K562 (cell line): ENCODE data around the gene C18orf63. TPM values are rescaled to one million over a fixed set of nuclear protein-coding genes. Genes with fewer than 3 reads are reported as not detected.

Experiments used
- ATAC-seq: fragments of 200-7000 bp; cut with Tn5 transposase; 3 replicates; pipeline ENCODE4 v1.9.1; 2020; ENCODE audit warnings: moderate library complexity
- BruUV-seq: library from RNA; stranded (reverse); fragments of 400-500 nt; replicated peaks from 2 replicates; lab custom pipeline; 2021; lab: Mats Ljungman, UMichigan
- CTCF ChIA-PET: fragments of 300-600 bp; formaldehyde crosslinking; extraction: SDS; loops from one replicate; lab custom pipeline; 2021; ENCODE audit warnings: low intra/inter-chr PET ratio; lab: Yijun Ruan, JAX
- POLR2A ChIA-PET: fragments of 300-600, 350-650 bp; sonication (Branson Sonifier 250); formaldehyde crosslinking; extraction: SDS; loops from one replicate; lab custom pipeline; 2021; ENCODE audit warnings: antibody characterized with exemption, inconsistent platforms; lab: Yijun Ruan, JAX
- DNase-seq, 4 experiments: peaks; one replicate each; pipeline versions ENCODE4 v3.0.0 to v3.0.0-alpha.2; 2011 to 2018; ENCODE audit warnings: low spot score in 3 of 4, mixed read lengths in 3 of 4; ENCODE audit errors: extremely low read depth in 1 of 4
- FAIRE-seq: peaks from 2 replicates; lab custom pipeline; 2011; peaks lifted over from hg19 to GRCh38; lab: Jason Lieb, UNC
- H2AFZ ChIP-seq: 2 replicates; pipeline ENCODE4 v1.6.0; 2011; ENCODE audit warnings: low read depth, low read length, control low read depth, inconsistent platforms
- H3K27ac ChIP-seq: fragments of 200-600 bp; 3 replicates; pipeline ENCODE4 v1.8.0; 2011; ENCODE audit warnings: low read depth, mild to moderate bottlenecking, control low read depth, inconsistent platforms, low read length, moderate library complexity, mixed read lengths; ENCODE audit errors: extremely low read depth
- H3K27me3 ChIP-seq, 2 experiments: fragments of 300-600 bp in 1 of 2; 2 replicates in 1 of 2; 3 replicates in 1 of 2; pipeline versions ENCODE4 v1.6.0 to v1.8.0; 2011; ENCODE audit warnings: inconsistent platforms in 2 of 2, low read length in 2 of 2, mild to moderate bottlenecking in 1 of 2, mixed read lengths in 1 of 2, moderate library complexity in 1 of 2; ENCODE audit not compliant: control insufficient read depth in 2 of 2, insufficient read depth in 2 of 2
- H3K36me3 ChIP-seq: fragments of 300-600 bp; 3 replicates; pipeline ENCODE4 v1.8.0; 2011; ENCODE audit warnings: mild to moderate bottlenecking, low read length, inconsistent platforms; ENCODE audit not compliant: control insufficient read depth, insufficient read depth
- H3K4me1 ChIP-seq, 2 experiments: fragments of 200-600 bp in 1 of 2; replicated peaks in 1 of 2; 2 replicates in 1 of 2; 3 replicates in 1 of 2; pipeline versions ENCODE4 v1.5.1 to v1.8.0; 2011; ENCODE audit warnings: inconsistent platforms in 2 of 2, low read length in 2 of 2, mild to moderate bottlenecking in 1 of 2, mixed read lengths in 1 of 2, moderate library complexity in 1 of 2; ENCODE audit not compliant: control insufficient read depth in 2 of 2, insufficient read depth in 2 of 2
- H3K4me2 ChIP-seq: 2 replicates; pipeline ENCODE4 v1.6.1; 2011; ENCODE audit warnings: low read length, control low read depth, inconsistent platforms, mixed read lengths; ENCODE audit not compliant: insufficient read depth
- H3K4me3 ChIP-seq: fragments of 200-600 bp; sonication (generic), shearing (Covaris generic); 2 replicates; pipeline ENCODE4 v1.5.1; 2016; ENCODE audit warnings: control low read depth, inconsistent platforms
- H3K79me2 ChIP-seq: fragments of 200-600 bp; 3 replicates; pipeline ENCODE4 v1.8.0; 2011; ENCODE audit warnings: low read length, inconsistent platforms; ENCODE audit not compliant: control insufficient read depth, insufficient read depth
- H3K9ac ChIP-seq, 2 experiments: 2 replicates each; pipeline versions ENCODE4 v1.6.0 to v1.6.1; 2011; ENCODE audit warnings: low read depth in 2 of 2, low read length in 2 of 2, control low read depth in 1 of 2, inconsistent platforms in 1 of 2, mild to moderate bottlenecking in 1 of 2, mixed read lengths in 1 of 2; ENCODE audit not compliant: insufficient read depth in 1 of 2
- H3K9me1 ChIP-seq: one replicate; pipeline ENCODE4 v1.6.0; 2011; ENCODE audit warnings: inconsistent platforms, mild to moderate bottlenecking, low read length, moderate library complexity; ENCODE audit not compliant: control insufficient read depth, insufficient read depth
- H3K9me3 ChIP-seq: replicated peaks from 2 replicates; pipeline ENCODE4 v1.5.1; 2011; ENCODE audit warnings: low read depth, low read length, inconsistent platforms; ENCODE audit not compliant: control insufficient read depth, insufficient read depth
- H4K20me1 ChIP-seq: replicated peaks from 2 replicates; pipeline ENCODE4 v1.6.1; 2011; ENCODE audit warnings: low read length, inconsistent platforms, mixed read lengths; ENCODE audit not compliant: control insufficient read depth, insufficient read depth
- ARHGAP35 ChIP-seq: fragments of 450-650 bp; IDR thresholded peaks from 2 replicates; pipeline ENCODE4 v1.6.1; 2018; ENCODE audit not compliant: partially characterized antibody
- CHD1 ChIP-seq: fragments of 200-600 bp; sonication (generic); IDR thresholded peaks from one replicate; pipeline ENCODE4 v1.6.1; 2012; ENCODE audit warnings: mild to moderate bottlenecking, moderate library complexity, low read length, inconsistent platforms
- E2F3 ChIP-seq: fragments of 250-450 bp; sonication (Bioruptor Pico); IDR thresholded peaks from 2 replicates; pipeline ENCODE4 v1.4.0; 2020; ENCODE audit warnings: mild to moderate bottlenecking
- GTF2E2 ChIP-seq: fragments of 200-800 bp; sonication (Bioruptor generic); IDR thresholded peaks from 2 replicates; pipeline ENCODE4 v1.6.1; 2016; ENCODE audit warnings: missing genetic modification characterization, missing compliant biosample characterization
- MTF1 ChIP-seq: fragments of 250-450 bp; sonication (Bioruptor Pico); IDR thresholded peaks from 2 replicates; pipeline ENCODE4 v1.9.0; 2021; ENCODE audit warnings: moderate library complexity, mild to moderate bottlenecking, inconsistent platforms, borderline replicate concordance
- PHF8 ChIP-seq: fragments of 200-600 bp; sonication (generic); IDR thresholded peaks from 2 replicates; pipeline ENCODE4 v1.6.1; 2012; ENCODE audit warnings: mixed run types, mild to moderate bottlenecking, inconsistent platforms, low read length, moderate library complexity, borderline replicate concordance
- RCOR1 ChIP-seq, 2 experiments: IDR thresholded peaks; 2 replicates each; pipeline ENCODE4 v1.6.1; 2012; ENCODE audit warnings: low read depth in 2 of 2, low read length in 2 of 2, borderline replicate concordance in 1 of 2, improper control_type of control experiment in 1 of 2
- TBP ChIP-seq: optimal IDR thresholded peaks from 2 replicates; pipeline ENCODE3; 2011; ENCODE audit warnings: low read depth, low read length, improper control_type of control experiment
- YY1 ChIP-seq, 3 experiments: IDR thresholded peaks; 2 replicates each; pipeline ENCODE4 v1.6.1; 2011; ENCODE audit warnings: low read length in 2 of 3, mild to moderate bottlenecking in 2 of 3, moderate library complexity in 2 of 3, borderline replicate concordance in 1 of 3, control low read depth in 1 of 3, low read depth in 1 of 3; ENCODE audit not compliant: insufficient read depth in 3 of 3, insufficient replicate concordance in 2 of 3, control insufficient read depth in 1 of 3, insufficient read length in 1 of 3; ENCODE audit errors: extremely low read depth in 1 of 3
- ZNF232 ChIP-seq: sonication (generic); formaldehyde crosslinking; IDR thresholded peaks from 2 replicates; pipeline ENCODE4 v1.8.0; 2022; ENCODE audit warnings: mild to moderate bottlenecking, missing genetic modification reagents
- ZNF76 ChIP-seq: fragments of 250-450 bp; sonication (Bioruptor Pico); IDR thresholded peaks from 2 replicates; pipeline ENCODE4 v1.4.0; 2020; ENCODE audit warnings: mild to moderate bottlenecking, moderate library complexity, borderline replicate concordance
- WGBS: fragments of 100-300 bp; shearing (Covaris generic); methylation state at CpG from one replicate; pipeline ENCODE4 v1.1.6; 2016; ENCODE audit warnings: low coverage, mixed read lengths; ENCODE audit not compliant: insufficient coverage; ENCODE audit errors: missing lambda C conversion rate; 5-methylcytosine and 5-hydroxymethylcytosine counted together
- in situ Hi-C: fragments of 300-500 bp; cut with MboI; formaldehyde crosslinking; loops from 4 replicates; pipeline ENCODE4 v1.15.0; 2018; ENCODE audit warnings: inconsistent platforms, mixed read lengths
- intact Hi-C: fragments of 100-400 bp; cut with micrococcal nuclease; formaldehyde crosslinking; loops from 2 replicates; pipeline ENCODE4 v1.14.2; 2022
- polyA plus RNA-seq, 8 experiments: library from polyadenylated mRNA; depleted of rRNA in 4 of 8; stranded (reverse) in 5 of 8; unstranded in 3 of 8; fragments of >200 nt; fragmentation: Nextera tagmentation in 2 of 8; fragmentation: Illumina TruSeq in 1 of 8; extraction: Ambion mirVana in 2 of 8; extraction: Trizol in 1 of 8; gene quantifications; 2 replicates each; pipeline versions ENCODE4 v1.2.1 to v1.2.3, GENCODE V29; 2011 to 2014; ENCODE audit warnings: inconsistent platforms in 1 of 8, missing spikeins in 1 of 8
- total RNA-seq, 7 experiments: library from RNA; depleted of rRNA in 6 of 7; stranded (reverse); fragments of >200 nt in 6 of 7; fragmentation: Illumina TruSeq in 2 of 7; extraction: Trizol in 2 of 7; gene quantifications; 2 replicates each; pipeline versions ENCODE4 v1.2.1 to v1.2.3, GENCODE V29; 2011 to 2021; ENCODE audit warnings: low replicate concordance in 1 of 7
- TF ChIP-seq, protein P1 (sequence below): fragments of 250-450 bp; sonication (Bioruptor Pico); IDR thresholded peaks from 2 replicates; pipeline ENCODE4 v1.5.0; 2020; ENCODE audit warnings: mild to moderate bottlenecking
- TF ChIP-seq, protein P2 (sequence below): fragments of 250-450 bp; sonication (Bioruptor Pico); IDR thresholded peaks from 2 replicates; pipeline ENCODE4 v1.9.0; 2021; ENCODE audit warnings: mild to moderate bottlenecking
- TF ChIP-seq, protein P3 (sequence below): fragments of 450-650 bp; formaldehyde crosslinking; IDR thresholded peaks from 2 replicates; pipeline ENCODE4 v1.4.0; 2022; ENCODE audit warnings: mild to moderate bottlenecking, moderate library complexity
- TF ChIP-seq, protein P4 (sequence below): fragments of 250-450 bp; sonication (Bioruptor Pico); IDR thresholded peaks from 2 replicates; pipeline ENCODE4 v1.8.0; 2021; ENCODE audit warnings: borderline replicate concordance, mild to moderate bottlenecking, moderate library complexity; ENCODE audit not compliant: poor library complexity, severe bottlenecking

C18orf63 gene
- total and polyA plus RNA-seq, 9 of the 15 experiments (the other 6 are each of a cell fraction or from before 2014, with no cell fraction given) = not detected

DNA sequence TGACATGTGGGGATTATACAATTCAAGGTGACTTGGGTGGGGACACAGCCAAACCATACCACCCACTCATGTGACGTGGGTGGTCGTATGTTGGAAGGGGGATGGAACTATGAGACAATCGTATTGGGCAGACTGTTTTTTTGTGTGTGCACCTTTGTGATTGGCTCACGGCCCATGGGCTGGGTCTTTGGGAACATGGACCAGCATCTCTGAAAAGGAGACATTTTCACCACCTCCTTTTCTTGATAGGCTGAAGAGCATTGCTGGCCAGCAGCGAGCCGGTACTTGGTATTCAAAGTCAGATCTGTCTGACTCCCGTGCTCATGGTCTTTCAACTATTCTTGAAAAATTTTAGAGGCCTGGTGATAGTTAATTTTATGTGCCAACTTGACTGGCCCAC, 79.4 kb downstream of the C18orf63 start (continued):
- no peak for TF ChIP-seq GTF2E2
- no peak for TF ChIP-seq MTF1 (CRISPR knock-in tag)
- no peak for TF ChIP-seq TBP
- no peak for TF ChIP-seq CHD1

DNA sequence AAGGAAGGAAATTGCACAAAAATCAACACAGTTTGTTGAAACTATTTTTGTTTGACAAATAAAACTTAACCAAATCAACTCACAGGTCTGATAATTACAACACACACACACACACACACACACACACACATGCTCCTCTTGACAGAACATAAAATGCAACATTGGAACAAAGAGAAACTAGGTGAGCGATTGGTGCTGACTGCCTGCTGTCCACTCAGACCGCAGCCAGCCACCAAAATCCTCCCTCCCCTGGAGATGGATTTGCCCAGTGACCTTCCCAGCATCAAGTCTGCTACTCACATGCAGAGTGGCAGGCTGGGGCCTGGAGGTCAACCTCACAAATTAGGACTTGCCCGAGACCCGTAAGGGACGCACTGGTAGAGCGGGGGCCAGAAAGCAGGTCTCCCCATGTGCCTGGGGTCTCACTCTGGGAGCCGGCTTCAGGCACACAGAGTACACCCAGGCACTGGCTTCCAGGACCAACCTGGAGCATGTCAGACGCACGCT, 80.1 kb downstream of the C18orf63 start:
- Histone ChIP-seq H2AFZ (no peak overlapping the region), H3K9me3 (no peaks in the 10 kb centered on the region), H3K4me3 (no peak overlapping the region), H3K27ac (no peak overlapping the region), H3K36me3 (no peaks in the 10 kb centered on the region), H3K4me2 (no peak overlapping the region), H3K27me3 (peaks cover 11 to 62% of the 10 kb centered on the region in 2 experiments), H3K79me2 (no peaks in the 10 kb centered on the region), H3K4me1 (no peaks in the 10 kb centered on the region), H4K20me1 (no peaks in the 10 kb centered on the region), H3K9me1 (no peaks in the 10 kb centered on the region), H3K9ac (no peak overlapping the region)
- ATAC-seq (no peak), FAIRE-seq (no peak), DNase-seq (no peak)
- ChIA-PET CTCF (no interaction called here), POLR2A (no interaction called here)
- no peak for TF ChIP-seq PHF8
- TF ChIP-seq, protein P1, sequence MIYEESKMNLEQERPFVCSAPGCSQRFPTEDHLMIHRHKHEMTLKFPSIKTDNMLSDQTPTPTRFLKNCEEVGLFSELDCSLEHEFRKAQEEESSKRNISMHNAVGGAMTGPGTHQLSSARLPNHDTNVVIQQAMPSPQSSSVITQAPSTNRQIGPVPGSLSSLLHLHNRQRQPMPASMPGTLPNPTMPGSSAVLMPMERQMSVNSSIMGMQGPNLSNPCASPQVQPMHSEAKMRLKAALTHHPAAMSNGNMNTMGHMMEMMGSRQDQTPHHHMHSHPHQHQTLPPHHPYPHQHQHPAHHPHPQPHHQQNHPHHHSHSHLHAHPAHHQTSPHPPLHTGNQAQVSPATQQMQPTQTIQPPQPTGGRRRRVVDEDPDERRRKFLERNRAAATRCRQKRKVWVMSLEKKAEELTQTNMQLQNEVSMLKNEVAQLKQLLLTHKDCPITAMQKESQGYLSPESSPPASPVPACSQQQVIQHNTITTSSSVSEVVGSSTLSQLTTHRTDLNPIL (CRISPR knock-in tag) = no peak
- no peak for TF ChIP-seq E2F3
- no peak for TF ChIP-seq ZNF232
- no peak for TF ChIP-seq ZNF76
- TF ChIP-seq ARHGAP35 = no peak
- TF ChIP-seq, protein P2, sequence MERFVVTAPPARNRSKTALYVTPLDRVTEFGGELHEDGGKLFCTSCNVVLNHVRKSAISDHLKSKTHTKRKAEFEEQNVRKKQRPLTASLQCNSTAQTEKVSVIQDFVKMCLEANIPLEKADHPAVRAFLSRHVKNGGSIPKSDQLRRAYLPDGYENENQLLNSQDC (CRISPR knock-in tag) = no peak
- TF ChIP-seq, protein P3, sequence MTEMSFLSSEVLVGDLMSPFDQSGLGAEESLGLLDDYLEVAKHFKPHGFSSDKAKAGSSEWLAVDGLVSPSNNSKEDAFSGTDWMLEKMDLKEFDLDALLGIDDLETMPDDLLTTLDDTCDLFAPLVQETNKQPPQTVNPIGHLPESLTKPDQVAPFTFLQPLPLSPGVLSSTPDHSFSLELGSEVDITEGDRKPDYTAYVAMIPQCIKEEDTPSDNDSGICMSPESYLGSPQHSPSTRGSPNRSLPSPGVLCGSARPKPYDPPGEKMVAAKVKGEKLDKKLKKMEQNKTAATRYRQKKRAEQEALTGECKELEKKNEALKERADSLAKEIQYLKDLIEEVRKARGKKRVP (CRISPR knock-in tag) = no peak
- no peak for TF ChIP-seq YY1 (IDR thresholded peaks at IDR 0.05; ENCODE audit: borderline replicate concordance in 1 of 3, control insufficient read depth in 1 of 3, extremely low read depth in 1 of 3, insufficient read depth in 3 of 3, insufficient read length in 1 of 3, insufficient replicate concordance in 2 of 3, low read depth in 1 of 3, low read length in 2 of 3)
- TF ChIP-seq, protein P4, sequence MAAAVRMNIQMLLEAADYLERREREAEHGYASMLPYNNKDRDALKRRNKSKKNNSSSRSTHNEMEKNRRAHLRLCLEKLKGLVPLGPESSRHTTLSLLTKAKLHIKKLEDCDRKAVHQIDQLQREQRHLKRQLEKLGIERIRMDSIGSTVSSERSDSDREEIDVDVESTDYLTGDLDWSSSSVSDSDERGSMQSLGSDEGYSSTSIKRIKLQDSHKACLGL (CRISPR knock-in tag) = no peak
- TF ChIP-seq RCOR1 (IDR thresholded peaks at IDR 0.05; ENCODE audit: borderline replicate concordance in 1 of 2, low read depth in 2 of 2, low read length in 2 of 2) = no peak
- no TSS peak for BruUV-seq
- in situ Hi-C loops (no loop called here), intact Hi-C loops (no loop called here)
- 0% methylated on average over 7 of the region's 9 CpGs for WGBS
